Left renal pelvis (tissue), 4 donors: ENCODE measurements around the gene GJB1. TPM values are rescaled to one million over a fixed set of nuclear protein-coding genes. Genes with fewer than 3 reads are reported as not detected.
A peak's percentile ranks its signal among the peaks of the same experiment; 100 is the strongest.
"Not testable (repeated sequence)": the region's sequence is repeated elsewhere in the genome, so short reads cannot be mapped to it uniquely, and the experiment has no call there.

Source experiments
- DNase-seq, 4 donors: peaks; one replicate each; pipeline ENCODE4 v3.0.0-alpha.2; 2013; ENCODE audit warnings: low read depth in 4 of 4, low spot score in 3 of 4
- polyA plus RNA-seq, 4 donors: library from polyadenylated mRNA; unstranded; fragments of 120-200 nt; gene quantifications; one replicate each; pipeline ENCODE4 v1.2.1, GENCODE V29; 2013; ENCODE audit not compliant: insufficient read length in 4 of 4

The GJB1 gene
- polyA plus RNA-seq, 4 donors: 0.96 to 47.7 (median 37.3) TPM

- DNase-seq: peak in 1 of 4 donors; percentile 36
Measured at GRCh38 chrX:71253253-71254091, 30.4 kb downstream of the GJB1 start.

DNA sequence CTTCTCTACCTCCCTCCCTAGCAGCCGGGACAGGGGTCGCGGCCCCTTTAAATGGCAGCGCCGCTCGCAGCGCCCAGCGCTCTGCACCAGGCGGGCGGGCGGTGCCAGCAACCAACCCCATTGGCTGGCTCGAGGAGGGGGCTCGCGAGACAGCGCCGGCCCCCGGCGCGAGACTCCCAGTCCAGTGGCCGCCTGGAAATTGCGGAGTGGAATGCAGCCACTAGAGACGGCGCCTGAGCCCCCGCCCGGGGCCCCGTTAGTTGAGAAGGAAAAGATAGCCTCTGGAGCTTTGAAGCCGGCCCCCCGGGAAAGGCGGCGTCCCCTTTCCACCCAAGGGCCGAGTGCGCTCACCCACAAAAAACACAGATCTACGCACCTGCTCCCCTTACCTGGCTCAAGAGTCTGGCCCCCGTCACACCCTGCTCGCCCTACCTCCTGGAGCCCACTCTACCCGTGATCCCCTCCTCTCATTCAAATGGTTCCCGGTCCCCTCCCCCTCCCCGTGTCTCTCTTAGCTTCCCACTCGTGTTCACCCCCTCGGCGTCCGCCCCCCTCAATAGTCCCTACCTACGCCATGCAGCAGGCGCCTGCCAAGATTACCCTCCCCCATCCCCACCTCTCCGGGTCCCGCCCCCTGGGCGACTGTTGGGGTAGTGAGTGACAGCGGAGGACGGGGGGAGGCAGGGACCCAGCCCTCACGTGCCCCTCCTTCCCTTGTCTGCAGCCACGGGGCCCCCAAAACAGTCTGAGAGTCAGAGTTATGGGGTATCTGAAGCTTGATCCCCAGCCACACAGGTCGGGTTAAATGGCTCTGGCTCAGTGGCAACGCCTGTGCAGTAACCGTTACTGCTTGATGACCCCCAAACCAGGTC is 31.3 kb downstream of the GJB1 start, which contains the start of gene ZMYM3:
ZMYM3 (minus strand) TSS at position 49 of the 872 bp plus-strand sequence. CDS start 885 bp downstream, outside the sequence.
- peak in 2 of 4 donors; percentile 57 to 61 for DNase-seq

DNA sequence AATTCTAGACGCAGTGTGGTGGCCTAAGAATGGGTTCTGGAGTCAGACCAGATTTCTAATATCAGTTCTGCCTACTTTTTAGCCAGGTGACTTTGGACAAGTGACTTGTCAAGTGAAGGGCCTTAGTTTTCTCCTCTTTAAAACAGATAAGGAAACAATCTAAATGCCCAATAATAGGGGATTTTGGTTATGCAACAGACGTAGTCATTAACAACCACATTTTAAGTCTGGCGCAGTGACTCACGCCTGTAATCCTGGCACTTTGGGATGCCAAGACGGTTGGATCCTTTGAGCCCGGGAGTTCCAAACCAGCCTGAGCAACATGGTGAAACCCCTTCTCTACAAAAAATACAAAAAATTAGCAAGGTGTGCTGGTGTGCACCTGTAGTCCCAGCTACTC is 33.0 kb downstream of the GJB1 start:
- no peak for DNase-seq

- DNase-seq: no peak
Measured at GRCh38 chrX:71256856-71257255, 33.8 kb downstream of the GJB1 start.

DNA sequence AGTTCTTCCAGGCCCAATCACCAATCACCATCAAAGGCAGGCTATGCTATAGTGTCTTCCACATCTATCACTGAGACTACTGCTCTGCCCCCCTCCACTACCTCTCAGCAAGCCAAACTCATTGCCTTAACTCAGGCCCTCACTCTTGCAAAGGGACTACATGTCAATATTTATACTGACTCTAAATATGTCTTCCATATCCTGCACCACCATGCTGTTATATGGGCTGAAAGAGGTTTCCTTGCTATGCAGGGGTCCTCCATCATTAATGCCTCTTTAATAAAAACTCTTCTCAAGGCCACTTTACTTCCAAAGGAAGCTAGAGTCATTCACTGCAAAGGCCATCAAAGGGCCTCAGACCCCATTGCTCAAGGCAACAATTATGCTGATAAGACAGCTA is 45.6 kb downstream of the GJB1 start:
- DNase-seq: not testable (repeated sequence)

- DNase-seq: no peak
Measured at GRCh38 chrX:71269801-71270395, 46.9 kb downstream of the GJB1 start.

DNA sequence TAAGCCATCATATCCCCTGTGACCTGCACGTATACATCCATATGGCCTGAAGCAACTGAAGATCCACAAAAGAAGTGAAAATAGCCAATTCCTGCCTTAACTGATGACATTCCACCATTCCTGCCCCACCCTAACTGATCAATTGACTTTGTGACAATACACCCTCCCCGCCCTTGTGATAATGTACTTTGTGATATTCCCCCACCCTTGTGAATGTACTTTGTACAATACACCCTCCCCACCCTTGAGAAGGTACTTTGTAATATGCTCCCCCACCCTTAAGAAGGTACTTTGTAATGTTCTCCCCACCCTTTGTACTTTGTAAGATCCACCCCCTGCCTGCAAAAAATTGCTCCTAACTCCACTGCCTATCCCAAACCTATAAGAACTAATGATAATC is 49.3 kb downstream of the GJB1 start:
- DNase-seq: not testable (repeated sequence)

Other genes with a start within 250 kb of the GJB1 start
- gene SNX12, start 154.9 kb upstream of the GJB1 start, polyA plus RNA-seq: 10 to 100 TPM; 36.6 to 54.4 (median 51.8) TPM
- gene FOXO4, start 127.4 kb upstream of the GJB1 start, polyA plus RNA-seq: 10 to 100 TPM; 18.9 to 25.2 (median 22.4) TPM
- gene CXorf65, start 116.5 kb upstream of the GJB1 start, polyA plus RNA-seq: under 1 TPM in 2 of 4 donors, not detected in 2; 0.20 to 0.37 TPM
- 1 to 10 TPM in 3 of 4 donors, under 1 TPM in 1; 0.93 to 3.9 (median 1.2) TPM for gene IL2RG, start 111.6 kb upstream of the GJB1 start, polyA plus RNA-seq
- gene MED12, start 104.6 kb upstream of the GJB1 start, polyA plus RNA-seq: 10 to 100 TPM; 35.9 to 59.1 (median 41.0) TPM
- 10 to 100 TPM in 1 of 4 donors, 1 to 10 TPM in 3; 4.4 to 14.2 (median 5.7) TPM for gene NLGN3, start 78.4 kb upstream of the GJB1 start, polyA plus RNA-seq
- 10 to 100 TPM; 50.3 to 64.5 (median 57.9) TPM for gene ZMYM3, start 30.9 kb downstream of the GJB1 start, polyA plus RNA-seq
- 100 to 1,000 TPM; 466 to 632 (median 584) TPM for gene NONO, start 60.4 kb downstream of the GJB1 start, polyA plus RNA-seq
- 1 to 10 TPM in 3 of 4 donors, under 1 TPM in 1; 0.75 to 3.3 (median 1.1) TPM for gene ITGB1BP2, start 78.5 kb downstream of the GJB1 start, polyA plus RNA-seq
- 10 to 100 TPM; 33.2 to 41.8 (median 38.2) TPM for gene TAF1, start 143.1 kb downstream of the GJB1 start, polyA plus RNA-seq